HG03064 (cell line): Measurements from ENCODE around the gene TMC5.

Experiments
- ATAC-seq: cut with Tn5 transposase; IDR thresholded peaks from one replicate; pipeline ENCODE4 v1.9.1; 2021; ENCODE audit warnings: low read depth; ENCODE audit not compliant: unreplicated experiment

Gene TMC5

DNA sequence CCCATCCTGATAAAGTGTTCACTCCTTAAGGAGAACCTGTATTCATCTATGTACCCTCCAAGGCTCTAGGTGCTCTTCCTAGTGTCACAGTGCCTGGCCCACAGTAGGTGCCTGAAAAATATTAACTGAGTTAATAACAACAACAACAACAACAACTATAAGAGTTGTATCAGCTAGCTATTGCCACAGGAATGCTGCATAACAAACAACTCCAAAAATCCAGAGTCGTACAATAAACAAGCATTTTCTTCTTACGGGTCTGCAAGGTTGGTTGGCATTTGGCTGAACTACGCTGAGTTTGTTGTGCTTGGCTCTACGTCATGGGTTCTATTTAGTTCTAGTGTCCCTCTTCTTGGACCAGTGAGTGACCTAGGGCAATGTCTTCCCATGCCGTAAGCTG lies 29.2 kb downstream of the TMC5 start:
- no peak for ATAC-seq

DNA sequence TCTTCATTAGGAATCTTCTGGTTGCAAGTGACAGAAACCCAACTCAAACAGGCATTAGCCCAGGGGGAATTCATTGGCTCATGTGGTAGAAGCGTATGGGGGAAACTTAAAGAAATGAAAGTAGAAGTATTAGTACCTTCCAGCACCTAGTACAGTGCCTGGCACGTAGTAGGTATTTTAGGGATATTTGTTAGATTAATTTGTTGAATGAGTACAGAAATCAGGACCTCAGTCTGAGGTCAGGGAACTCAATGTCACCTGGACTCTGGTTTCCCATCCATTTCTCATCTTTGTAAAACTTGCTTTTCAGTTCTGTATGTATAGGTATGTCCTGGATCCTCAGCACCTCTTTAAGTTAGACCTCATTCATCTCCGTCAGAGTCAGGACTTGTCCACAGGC lies 32.5 kb downstream of the TMC5 start:
- no peak for ATAC-seq

DNA sequence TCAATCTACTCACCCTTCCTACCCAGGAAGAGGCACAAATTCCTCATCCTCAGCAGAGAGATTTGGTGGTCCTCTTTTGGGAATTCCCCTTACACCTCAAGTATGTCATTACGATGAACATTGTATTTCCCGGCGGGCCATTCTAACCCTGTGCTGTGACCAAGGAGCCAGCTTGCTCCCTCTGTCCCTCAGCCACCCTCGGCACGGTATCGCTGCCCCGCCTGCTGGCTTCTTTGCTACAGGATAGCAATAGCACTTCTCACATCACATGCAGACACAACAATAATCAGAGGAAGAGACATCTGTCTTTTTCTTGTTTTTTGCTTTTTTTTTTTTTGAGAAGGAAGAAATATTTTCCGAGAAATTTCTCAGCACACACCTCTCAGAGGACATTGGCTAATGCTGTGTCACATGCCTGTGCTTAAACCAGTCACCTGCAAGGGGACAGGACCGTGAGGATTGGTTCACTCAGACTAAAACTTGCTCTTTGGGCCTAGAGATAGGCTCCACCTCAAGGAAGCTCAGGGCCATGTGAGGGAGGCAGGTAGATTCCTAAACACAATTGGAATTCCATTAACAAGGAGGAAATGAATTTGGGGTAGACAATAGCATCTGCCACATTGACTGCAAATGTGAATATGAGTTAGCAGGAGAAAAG lies 41.2 kb downstream of the TMC5 start:
- ATAC-seq: no peak

DNA sequence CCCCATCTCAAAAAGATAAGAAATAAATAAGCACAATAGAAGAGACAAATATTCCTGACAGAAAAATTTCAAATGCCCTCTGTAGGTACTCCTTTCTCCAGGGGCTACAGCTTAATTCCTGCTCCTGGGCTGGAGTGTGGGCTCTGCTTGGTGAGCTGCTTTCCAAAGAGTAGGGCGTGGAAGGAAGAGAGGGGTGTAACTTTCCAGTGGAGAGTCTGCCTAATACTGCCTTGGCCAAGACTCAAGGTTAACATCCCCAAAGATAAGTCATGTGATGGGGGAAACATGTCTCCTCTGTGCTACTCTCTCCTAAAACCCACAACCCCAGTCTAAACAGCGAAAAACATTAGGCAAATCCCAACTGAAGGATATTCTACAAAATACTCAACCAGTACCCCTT lies 42.7 kb downstream of the TMC5 start:
- ATAC-seq: no peak

DNA sequence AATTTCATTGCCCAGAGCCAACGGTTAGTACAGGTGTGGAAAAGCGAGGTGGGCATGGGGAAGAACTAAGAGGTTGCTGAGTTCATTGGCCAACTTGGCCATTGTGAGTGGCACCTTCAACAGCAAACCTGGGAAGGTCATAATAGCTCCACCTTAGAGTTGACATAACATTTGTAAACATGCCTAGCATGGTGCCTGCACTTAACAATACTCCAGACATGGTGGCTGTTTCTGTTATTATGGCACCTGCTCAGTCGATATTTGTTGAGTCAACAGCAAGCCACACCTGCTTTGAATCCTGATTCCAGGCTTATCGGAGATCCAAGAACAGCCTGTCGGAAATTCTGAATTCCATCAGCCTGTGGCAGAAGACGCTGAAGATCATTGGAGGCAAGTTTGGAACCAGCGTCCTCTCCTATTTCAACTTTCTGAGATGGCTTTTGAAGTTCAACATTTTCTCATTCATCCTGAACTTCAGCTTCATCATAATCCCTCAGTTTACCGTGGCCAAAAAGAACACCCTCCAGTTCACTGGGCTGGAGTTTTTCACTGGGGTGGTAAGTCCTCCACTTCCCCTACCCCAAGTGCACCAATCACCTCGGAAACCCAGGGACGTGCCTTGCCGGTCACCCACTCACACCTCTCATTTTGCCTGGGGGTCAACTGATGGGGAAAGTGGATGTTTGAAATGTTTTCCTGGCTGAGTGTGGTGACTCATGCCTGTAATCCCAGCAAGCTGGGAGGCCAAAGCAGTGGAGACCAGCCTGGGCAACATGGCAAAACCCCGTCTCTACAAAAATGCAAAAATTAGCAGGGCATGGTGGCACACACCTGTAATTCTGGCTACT lies 46.0 kb downstream of the TMC5 start:
- no peak for ATAC-seq

DNA sequence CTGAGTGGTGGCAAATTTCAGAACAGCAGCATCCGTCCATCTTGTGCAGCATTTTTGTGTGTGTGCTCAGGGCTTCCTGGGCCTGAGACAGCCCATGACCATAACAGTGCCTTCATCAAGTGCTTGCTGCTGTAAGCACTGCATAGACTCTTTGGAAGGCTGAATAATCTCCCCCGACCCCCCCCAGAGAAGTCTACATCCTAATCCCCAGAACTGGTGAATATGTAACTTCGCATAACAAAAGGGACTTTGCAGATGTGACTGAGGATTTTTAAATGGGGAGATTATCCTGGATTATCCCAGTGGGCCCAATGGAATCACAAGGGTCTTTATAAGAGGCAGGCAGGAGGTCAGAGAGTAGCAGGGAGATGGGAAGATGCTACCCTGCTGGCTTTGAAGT lies 50.6 kb downstream of the TMC5 start:
- ATAC-seq: no peak

DNA sequence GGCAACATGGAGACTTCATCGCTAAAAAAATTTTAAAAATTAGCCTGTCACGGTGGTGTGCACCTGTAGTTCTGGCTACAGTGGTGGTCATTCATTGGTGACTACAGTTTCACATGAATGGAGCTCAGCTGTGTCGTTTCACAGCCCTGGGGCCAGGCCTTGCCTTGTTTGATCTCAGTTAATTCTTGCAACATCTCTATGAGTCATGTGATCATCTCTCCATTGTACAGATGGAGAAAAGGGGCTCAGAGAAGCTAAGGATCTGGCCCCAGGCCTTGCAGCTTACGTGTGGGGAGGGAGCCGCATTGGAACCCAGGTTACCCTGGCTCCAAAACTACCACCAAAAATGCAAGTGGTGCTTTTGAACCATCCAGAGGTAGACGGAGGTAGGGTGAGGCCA lies 54.8 kb downstream of the TMC5 start:
- no peak for ATAC-seq

DNA sequence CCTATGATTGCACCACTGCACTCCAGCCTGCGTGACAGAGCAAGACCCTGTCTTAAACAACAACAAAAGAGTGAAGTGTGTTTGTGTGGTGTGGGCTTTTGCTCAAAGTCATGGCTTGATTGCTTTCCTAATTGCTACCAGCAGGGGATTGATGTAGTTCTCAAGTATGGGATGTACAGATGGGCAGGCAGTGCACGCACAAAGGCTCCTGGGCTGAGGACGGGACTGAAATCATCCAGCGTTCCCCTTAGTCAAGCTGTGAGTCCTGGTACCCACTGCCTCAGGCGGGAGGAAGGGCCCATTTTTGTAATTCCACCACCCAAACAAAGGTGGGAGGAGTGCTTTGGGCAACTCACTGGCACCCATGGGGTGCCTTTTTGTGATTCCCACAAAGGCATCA lies 56.9 kb downstream of the TMC5 start:
- no peak for ATAC-seq

DNA sequence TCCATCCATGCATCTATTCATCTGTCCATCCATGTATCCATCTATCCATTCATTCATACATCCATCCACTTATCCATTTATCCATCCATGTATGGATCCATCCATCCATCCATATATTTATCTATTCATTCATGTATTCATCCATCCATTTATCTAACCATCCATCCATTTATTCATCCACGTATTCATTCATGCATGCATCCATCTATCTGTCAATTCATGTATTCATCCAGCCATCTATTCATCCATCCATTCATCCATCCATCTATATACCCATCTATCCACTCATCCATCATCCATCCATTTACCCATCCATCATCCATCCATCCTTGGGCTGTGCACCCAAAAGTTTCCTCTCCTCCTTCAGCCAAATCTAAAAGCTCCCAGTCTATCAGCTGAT lies 60.8 kb downstream of the TMC5 start:
- no peak for ATAC-seq

DNA sequence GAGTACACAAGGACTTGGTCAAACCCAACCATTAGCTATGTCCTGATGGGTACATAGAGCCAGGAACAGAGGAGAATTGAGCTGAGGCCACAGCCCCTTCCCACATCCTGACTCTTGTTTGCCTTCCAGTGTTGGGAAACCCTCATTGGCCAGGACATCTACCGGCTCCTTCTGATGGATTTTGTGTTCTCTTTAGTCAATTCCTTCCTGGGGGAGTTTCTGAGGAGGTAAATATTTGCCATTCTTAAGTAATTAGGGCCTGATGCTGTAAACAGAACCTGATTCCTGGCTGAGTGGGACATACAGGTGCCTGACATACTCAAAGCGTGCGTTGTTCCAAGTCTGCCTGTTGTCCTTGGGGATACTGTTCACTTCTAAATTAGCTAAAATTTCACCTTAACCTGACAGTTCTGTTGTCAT lies 61.6 kb downstream of the TMC5 start:
- no peak for ATAC-seq

DNA sequence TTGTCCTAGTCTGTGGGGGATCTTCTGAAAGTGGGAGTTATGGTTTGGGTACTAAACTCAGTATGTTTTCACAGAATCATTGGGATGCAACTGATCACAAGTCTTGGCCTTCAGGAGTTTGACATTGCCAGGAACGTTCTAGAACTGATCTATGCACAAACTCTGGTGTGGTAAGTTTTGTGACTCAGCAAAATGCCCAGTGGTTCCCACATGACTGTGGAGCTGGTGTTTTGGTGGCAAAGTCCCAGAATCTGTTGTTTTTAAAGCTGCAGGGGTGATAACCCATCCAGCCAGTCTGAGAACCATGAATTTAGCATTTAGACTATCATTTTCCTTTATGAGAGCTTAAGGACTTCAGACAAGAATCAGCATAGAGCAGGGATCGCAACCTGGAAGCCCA lies 63.6 kb downstream of the TMC5 start:
- no peak for ATAC-seq

DNA sequence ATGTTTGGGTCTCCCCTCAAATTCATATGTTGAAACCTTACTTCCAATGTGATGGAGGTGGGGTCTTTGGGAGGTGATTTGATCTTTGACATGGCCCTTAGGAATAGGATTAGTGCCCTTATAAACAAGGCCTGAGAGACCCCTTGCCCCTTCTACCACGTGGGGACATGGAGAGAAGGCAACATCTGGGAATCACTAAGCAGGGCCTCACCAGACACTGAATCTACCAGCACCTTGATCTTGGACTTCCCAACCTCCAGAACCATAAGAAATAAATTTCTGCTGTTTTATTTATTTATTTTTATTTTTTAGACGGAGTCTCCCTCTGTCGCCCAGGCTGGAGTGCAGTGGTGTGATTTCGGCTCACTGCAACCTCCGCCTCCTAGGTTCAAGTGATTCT lies 64.1 kb downstream of the TMC5 start:
- ATAC-seq: no peak

DNA sequence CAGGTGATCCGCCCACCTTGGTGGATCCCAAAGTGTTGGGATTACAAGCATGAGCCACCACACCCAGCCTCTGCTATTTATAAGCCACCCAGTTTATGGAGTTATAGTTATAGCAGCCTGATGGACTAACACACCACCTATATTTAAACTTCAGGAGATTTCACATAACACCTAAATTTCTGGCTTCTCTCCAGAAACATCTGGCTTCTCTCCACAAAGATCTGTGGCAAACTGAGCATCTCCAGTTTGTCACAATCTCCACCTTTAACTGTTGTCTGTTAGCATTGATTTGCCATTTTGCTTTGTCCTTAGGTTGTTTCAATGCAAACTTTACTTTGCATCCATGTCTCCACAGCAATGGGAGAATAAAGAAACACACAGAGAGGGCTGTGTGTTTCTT lies 64.6 kb downstream of the TMC5 start:
- ATAC-seq: no peak

DNA sequence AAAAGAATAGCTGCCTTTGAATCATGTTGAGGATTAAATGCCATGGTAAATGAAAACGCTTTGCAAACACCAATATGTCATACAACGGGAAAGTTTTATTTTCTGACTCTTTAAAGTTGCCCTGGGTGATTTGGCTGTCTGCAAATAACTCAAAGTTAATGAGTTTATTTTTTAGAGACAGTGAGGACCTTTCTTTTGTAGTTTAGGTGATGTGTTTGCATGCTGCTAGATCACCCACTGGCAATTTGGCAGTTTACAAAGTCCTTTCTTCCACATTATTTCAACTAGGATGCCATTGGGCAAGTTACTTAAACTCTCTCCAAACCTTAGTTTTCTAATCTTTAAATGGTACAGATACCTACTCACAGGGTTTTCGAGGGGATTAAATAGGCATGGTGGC lies 66.4 kb downstream of the TMC5 start:
- no peak for ATAC-seq

DNA sequence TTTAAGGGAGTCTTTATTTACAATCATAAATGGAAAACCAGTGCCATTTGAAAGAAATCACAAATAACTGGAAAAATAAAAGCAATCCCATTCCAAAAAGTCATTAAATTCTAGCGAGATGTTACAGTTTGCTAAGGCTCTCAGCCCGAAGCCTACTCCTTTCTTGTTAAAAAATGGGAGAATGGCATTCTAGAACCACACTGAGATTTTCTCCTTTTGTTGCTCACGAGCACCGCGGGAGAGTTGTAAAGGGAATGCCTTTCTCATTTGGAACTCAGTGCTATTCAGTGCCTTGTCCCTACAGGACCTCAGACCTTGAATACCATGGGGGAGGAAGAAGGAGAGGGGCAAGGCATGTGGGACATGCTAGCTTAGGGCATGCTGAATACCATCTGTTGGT lies 67.9 kb downstream of the TMC5 start:
- ATAC-seq: no peak

DNA sequence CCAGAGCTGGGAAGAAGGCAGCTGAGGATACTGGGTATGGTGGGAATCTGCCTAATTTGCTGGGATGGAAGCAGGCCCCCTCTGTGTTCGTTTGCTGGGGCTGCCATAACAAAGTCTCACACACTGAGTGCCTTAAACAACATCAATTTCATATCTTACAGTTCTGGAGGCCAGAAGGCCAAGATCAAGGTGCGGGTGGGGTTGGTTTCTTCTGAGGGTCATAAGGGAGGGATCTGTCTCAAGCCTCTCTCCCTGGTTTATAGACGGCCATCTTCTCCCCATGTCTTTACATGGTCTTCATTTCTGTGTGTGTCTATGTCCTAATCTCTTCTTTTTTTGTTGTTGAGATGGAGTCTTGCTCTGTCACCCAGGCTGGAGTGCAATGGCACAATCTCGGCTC lies 68.4 kb downstream of the TMC5 start:
- no peak for ATAC-seq

DNA sequence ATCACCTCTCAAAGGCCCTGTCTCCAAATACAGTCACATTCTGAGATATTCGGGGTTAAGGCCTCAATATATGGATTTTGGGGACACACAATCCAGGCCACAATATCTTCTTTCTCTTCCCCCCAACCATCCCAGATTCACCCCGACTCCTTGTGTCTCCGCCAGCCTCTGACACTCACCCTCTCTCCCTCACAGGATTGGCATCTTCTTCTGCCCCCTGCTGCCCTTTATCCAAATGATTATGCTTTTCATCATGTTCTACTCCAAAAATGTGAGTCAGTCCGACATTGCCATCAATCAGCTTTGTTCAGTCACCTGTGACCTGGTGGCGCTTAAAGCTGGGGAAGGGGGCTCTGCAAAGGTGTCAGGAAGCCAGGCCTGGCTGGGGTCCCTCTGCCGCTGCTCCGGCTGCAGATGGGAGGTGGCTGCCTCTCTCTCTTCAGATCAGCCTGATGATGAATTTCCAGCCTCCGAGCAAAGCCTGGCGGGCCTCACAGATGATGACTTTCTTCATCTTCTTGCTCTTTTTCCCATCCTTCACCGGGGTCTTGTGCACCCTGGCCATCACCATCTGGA lies 69.2 kb downstream of the TMC5 start:
- no peak for ATAC-seq

DNA sequence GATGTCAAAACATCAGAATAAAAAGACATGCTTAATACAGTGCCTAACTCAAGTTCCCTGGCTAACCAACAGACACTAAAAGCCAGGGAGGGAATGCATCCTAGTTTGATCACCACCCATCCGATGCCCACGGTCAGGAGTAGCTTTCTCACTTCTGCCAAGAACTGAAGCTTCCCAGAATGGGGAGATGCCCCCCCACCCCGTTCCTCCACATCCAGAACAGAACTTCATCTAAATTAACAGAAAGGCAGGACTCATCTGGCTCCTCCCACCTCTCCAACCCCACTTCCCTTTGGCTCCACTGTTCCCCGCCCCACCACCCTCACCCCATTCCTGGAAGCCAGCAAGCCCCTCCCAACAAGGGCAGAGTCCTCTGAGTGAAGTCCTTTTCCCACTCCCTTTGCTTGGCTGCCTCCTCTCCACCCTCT lies 70.5 kb downstream of the TMC5 start:
- no peak for ATAC-seq

DNA sequence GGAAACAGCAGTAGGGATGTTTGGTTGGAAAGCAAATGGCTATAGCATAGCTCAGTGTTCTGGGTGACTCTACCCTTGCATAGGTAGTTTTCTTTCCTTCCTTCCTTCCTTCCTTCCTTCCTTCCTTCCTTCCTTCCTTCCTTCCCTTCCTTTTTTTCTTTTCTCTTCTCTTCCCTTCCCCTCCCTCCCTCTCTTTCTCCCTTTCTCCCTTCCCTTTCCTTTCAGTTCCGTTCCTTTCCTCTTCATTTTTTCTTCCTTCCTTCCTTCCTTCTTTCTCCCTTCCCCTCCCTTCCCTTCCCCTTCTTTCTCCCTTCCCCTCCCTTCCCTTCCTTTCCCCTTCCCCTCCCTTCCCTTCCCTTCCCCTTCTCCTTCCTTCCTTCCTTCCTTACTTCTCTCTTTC lies 72.9 kb downstream of the TMC5 start:
- ATAC-seq: no peak

DNA sequence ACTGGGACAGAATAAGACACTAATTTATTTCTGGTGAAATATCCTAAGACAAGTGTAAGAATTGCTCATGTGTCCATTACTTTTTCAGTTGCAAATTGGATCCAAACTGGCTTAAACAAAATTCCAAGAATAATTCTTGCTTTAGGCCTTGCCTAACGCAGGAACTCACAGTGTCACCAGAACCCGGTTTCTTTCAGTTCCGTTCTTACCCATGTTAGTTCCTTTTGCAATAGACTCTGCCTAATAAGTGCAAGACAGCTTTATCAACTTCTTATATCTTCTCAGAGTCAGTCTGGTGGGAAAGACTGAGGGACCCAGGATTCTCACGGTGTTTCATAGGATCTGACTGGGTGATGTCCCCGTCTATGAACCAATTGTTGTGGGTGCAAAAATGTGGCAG lies 79.5 kb downstream of the TMC5 start:
- no peak for ATAC-seq

DNA sequence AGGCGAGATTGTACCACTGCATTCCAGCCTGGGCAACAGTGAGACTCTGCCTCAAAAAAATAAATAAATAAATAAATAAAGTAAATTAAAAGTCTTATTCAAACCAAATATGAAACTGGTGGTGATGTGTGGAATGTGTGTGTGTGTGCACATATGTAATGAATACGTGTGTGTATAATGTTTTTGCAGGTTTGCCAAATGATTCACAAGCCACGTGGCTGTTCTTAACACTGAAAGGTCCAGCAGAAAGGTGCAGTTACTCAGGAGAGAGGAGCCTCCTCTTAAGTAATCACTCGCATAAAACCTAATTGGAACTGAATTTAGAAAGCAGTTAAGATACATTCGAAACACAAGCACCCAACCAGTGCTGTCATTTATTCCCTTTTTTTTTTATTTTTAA lies 81.3 kb downstream of the TMC5 start:
- no peak for ATAC-seq

DNA sequence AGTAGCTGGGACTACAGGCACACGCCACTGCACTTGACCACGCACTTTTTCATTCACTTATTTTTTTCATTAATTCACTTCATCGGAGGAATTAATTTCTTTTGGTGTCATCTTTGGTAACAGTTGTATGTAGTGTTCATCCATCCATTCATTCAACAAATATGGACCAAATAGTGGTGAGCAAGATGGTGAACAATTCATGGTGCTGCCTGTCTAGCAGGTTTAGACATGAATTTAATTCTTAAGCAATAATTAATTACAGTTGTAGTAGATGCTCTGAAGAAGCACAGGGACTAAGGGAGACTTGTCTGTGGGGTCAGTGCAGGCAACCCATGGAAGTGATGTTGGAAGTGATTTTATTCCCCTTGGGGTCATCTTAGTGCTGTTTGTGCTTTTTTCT lies 81.8 kb downstream of the TMC5 start:
- no peak for ATAC-seq
